Activated CD8-positive, alpha-beta memory T cell treated with anti-CD3 and anti-CD28 coated beads for 4 hours (primary cell): ENCODE data around the gene PRTFDC1.

Source experiments
- DNase-seq, 2 donors: peaks; one replicate each; pipeline ENCODE4 v3.0.0-alpha.2; 2020; ENCODE audit warnings: low read depth in 2 of 2

The PRTFDC1 gene

DNA sequence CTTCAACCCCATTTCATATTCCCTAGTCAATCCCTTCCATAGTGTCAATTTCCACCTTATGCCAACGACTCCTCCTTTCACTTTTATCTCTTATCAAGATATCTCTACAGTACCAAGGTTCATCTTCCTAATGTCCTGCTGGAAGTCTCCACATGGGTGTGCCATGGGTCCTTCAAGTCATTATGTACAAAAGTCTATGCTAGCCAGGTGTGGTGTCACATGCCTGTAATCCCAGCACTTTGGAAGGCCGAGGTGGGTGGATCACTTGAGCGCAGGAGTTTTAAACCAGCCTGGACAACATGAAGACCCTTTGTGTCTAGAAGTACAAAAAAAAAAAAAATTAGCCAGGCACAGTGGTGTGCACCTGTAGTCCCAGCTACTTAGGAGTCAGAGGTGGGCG is 47.6 kb downstream of the PRTFDC1 start:
- no peak for DNase-seq

DNA sequence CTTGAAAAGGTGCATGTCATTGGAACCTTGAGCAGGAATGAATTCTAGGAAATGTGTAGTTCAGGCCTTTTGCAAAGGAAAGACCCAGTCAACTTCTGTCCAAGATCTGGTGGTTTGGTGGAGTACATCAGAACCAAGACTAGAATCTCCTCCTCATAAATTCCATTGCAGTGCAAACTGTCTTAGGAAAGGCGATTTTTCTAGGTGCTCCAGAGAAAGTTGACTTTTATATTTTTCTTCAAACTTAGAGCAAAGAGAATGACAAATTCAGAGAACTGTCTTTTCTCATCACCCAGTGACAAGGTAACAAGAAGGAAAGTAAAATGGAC is 50.0 kb downstream of the PRTFDC1 start:
- no peak for DNase-seq

DNA sequence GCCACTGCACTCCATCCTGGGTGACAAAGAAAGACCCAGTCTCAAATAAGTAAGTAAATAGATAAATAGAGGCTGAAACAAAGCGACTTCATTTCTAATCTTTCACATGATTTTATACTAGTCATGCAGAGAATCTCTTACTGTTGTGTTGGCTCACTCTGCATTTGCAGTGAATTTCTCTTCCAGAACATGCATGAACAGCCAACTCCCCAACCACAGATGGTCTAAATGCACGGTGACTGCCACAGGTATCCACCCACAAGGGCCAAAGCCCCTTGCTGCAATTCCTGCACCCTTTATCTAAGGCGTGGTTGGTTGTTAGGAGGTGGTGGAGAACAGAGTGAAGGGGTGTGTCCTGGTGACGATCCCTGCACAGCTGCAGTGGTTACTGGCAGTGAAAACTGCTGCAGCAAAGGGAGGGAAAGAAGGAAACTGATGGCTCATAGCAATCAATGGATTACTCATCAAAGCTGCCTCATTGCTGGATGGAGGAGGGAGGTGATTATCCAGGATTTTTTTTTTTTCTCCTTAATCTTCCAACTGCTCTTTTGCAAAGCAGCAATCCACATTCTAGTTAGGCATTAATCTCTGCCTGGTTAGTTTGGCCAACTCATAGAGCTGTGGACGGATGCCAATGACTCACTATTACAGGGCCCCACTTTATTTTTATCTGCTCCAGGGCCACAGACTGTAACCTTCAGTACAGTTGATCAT is 50.6 kb downstream of the PRTFDC1 start:
- no peak for DNase-seq

DNA sequence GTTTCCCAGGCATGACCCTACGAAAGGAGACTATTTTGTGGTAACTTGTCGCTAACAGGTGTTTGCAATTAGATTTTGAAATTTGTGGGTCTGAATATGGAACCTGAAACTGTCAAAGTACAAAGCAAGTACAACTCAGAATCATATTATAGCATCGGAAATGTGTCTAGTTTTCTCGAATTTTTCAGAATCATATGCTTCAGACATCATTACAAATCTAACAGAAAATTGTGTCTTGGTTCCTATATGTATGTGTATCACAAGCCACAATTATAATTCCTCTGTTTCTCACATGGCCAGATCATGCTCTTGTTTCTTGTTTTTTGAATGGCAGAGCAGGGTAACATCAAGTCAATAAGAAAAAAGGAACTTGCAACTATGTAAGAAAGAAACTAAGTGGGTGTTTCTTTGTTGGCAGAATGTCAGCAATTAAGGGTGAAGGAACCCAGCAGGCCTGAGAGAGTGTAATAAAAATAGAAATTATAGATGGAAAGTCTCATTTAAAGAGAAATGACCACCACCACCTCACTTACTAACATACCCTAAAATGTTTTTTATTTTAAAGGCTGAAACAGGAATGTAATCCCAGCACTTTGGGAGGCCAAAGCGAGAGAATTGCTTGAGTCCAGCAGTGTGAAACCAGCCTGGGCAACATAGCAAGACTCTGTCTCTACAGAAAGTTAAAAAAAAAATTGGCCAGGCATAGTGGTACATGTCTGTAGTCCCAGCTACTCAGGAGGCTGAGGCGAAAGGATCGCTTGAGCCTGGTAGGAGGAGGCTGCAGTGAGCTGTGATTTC is 51.3 kb downstream of the PRTFDC1 start:
- no peak for DNase-seq

DNA sequence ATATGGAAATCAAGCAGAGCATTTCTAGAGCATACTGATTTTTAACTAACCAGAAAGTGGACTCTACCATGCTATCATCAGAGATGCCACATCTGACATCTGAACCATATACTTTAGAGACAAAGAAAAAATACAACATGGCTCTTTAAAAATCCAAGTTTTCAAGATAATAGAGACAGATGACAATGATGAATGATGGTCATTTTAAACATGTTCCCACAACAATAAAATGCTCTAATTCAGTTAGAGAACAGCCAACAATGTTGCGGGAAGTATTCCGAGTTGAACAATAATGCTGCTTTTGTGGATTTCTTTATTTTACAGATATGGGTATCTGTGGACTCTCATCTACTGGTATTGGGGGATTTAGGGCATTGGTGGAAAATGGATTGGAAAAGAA is 52.8 kb downstream of the PRTFDC1 start:
- DNase-seq: no peak

DNA sequence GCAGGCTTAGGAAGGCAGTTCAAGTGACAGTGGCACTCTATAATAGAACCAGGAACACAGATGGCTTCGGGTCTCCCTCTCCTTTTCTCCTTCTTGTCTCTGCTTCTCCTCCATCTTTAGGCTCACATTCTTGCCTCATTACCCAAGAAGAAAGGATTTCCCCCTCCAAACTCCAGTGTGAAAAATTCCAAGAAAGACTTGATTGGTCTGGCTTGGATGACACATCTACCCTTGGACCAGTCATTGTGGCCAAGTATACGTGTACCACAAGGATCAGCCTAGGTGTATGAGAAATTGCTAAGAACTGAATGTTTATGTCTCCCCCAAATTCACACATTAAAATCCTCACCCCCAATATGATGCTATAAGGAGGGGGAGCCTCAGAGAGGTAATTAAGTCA is 53.9 kb downstream of the PRTFDC1 start:
- no peak for DNase-seq

DNA sequence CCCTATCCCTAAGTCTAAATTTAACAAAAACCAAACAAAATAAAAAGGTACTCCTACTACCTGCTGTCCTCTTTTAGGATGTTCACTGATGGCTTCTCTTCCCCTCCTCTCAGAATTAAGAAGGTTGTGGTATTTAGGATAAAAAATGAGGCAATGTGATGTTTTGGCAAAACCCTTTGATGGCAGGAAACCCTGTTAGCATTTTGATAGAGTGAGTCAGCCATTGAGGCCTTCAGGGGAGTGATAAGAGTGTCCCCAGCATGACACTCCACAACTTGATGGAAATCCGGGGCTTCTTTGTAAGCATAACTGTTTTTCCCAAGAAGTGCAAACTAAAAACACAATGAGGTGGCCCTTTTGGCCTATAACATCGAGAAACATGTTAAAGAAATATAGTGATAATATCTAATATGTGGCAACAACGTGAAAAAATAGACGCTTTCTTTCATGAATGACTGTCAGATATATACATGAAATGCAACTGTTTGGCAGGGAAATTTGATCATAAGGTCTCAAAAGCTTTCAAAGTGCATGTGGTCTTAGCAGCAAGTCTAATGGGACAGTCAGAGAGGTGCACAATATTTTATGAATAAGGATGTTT is 55.0 kb downstream of the PRTFDC1 start:
- DNase-seq: no peak

DNA sequence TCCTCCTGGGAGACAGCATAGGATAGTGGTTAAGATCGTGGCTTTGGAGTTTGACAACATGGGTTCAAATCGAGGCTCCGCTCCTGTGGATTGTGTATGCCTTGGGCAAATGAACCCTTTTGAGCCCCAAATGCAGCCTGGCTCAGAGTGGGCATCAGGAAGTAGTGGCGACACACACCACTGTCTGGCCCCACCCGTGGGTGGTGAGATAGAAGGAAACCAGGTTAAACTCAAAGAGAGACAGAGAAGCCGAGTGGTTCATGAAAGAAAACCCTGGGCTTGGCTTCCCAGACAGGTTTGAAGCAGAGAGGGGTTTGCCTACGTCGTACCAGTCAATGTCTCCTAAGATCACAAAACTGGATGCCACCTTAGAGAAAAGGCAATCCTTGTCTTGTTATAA is 57.7 kb downstream of the PRTFDC1 start:
- no peak for DNase-seq

DNA sequence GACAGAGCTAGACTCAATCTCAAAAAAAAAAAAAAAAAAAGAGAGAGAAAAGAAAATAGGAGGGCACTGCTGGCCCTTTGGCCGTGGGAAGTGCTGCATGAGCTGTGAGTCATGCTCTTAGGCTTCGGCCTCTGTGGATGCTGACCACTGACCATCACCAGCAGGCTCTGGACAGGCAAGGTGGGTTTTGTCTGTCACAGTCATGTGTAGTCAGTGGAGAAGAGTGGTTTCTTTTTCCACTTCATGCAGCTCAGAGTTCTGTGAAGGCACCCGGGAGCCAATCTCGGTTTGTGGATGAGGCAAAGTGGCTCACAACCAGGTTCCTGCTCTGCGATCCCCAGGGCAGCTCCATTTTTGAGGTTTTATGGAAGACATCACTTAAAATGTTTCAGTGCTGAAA is 58.1 kb downstream of the PRTFDC1 start:
- no peak for DNase-seq

DNA sequence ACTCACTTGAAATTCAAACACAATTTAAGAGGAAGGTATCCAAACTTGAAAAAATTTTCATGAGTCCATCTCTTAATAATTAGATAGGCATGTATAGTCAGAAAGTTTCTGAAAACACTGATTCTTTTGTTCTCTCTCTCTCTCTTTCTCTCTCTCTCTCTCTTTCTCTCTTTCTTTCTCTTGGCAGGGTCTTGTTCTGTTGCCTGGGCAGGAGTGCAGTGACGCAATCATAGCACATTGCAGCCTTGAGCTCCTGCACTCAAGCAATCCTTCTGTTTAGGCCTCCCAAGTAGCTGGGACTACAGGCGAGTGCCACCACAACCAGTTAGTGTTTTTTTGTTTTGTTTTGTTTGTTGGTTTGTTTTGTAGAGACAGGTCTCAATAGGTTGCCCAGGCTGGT is 59.3 kb downstream of the PRTFDC1 start:
- DNase-seq: no peak

DNA sequence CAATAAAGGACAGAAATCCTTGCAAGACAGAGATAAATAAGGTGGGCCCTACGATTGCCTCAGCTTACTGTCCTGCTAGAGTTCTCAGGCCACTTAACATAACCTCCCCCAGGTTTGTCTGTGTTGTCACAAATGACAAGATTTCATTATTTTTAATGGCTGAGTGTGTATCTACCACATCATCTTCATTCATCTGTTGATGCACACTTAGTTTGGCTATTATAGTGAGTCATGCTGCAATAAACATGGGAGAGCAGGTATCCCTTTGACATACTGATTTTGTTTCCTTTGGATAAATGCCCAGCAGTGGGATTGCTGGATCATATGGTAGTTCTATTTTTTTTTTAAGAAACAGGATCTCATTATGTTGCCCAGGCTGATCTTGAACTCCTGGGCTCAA is 60.6 kb downstream of the PRTFDC1 start:
- no peak for DNase-seq

DNA sequence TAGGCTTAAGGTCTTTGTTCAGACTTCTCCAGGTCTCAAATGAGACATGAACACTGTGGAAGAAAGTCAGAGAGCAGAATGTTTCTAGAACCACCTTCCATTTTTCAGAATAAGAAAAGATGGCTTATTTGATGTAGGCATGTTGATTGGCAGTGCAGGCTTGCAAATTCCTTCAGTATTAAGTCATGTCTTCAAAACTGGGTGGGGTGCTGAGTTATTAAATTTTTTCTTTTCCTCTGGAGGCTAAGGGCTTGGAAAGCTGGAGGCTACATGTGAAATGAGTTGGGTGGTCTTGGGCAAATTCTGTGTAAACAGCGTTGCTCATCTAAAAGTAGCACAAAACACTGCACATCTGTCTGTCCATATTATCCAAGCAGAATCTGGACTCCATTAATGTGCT is 62.8 kb downstream of the PRTFDC1 start:
- DNase-seq: no peak

DNA sequence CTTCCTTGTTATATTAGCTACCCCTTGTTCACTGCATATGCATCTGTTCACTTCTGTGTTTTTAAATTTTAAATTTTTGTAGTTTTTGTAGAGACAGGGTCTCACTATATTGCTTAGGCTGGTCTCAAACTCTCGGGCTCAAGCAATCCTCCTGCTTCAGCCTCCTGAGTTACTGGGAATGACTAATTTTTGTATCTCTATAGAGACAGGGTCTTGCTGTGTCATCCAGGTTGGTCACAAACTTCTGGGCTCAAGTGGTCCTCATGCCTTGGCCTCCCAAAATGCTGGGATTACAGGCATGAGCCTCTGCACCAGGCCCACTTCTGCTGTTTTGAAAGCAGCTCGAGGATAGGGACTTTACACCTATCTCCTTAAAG is 64.6 kb downstream of the PRTFDC1 start:
- DNase-seq: no peak

DNA sequence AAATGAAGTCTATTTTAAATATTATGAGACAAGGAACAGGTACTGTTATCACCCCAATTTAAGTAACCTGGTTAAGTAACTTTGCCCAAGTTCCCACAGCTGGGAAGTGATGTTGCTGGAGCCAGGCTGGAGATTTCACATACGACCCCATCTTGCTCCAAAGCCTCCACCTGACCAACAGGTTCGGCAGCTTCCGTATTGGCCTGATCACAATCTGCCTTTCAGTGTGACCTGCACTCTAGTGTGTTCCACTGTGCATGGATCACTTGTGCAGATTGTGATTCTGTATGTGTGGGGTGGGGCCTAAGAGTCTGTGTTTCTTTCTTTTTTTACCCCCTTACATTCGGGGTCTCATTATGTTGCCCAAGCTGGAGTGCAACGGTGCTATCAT is 66.1 kb downstream of the PRTFDC1 start:
- no peak for DNase-seq

DNA sequence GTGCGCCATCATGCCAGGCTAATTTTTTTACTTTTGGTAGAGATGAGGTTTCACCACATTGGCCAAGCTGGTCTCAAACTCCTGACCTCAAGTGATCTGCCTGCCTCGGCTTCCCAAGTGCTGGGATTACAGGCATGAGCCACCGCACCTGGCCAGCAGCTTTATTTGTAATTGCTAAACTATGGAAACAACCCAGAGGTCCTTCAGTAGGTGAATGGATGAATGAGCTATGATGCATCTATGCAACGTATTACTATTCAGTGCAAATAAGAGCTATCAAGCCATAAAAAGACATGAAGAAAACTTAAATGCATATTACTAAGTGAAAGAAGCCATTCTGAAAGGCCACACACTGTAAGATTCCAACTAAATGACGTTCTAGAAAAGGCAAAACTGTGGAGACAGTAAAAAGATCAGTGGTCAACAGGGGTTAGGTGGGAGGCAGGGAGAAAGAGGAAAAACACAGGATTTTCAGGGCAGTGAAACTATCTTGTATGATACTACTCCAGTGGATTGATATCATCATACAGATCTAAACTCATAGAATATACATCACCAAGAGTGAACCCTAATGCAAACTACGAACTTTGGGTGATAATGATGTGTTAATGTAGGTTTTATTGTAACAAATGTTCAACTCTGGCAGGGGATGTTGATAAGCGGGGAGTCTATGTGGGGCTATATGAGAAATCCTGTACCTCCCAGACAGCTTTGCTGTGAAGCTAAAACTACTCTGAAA is 66.7 kb downstream of the PRTFDC1 start:
- no peak for DNase-seq

DNA sequence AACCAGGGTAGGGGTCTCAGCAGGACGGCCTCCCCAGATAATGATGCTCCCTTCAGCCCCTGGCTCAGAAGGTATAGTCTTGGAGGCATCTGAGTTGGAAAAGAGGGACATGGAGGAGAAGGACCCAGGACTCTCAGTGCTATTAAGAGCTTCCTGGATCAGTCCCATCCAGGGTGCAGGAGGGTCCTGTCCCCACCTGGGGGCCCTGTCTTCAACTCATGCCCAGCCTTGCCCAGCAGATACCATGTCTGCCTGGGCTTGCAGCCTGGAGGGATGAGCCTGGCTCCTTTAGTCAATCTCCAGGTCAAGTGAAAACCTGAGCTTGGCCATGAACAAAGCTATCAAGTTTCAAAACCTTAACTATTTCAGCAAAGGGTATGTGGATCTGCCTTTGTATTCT is 67.6 kb downstream of the PRTFDC1 start:
- DNase-seq: no peak

DNA sequence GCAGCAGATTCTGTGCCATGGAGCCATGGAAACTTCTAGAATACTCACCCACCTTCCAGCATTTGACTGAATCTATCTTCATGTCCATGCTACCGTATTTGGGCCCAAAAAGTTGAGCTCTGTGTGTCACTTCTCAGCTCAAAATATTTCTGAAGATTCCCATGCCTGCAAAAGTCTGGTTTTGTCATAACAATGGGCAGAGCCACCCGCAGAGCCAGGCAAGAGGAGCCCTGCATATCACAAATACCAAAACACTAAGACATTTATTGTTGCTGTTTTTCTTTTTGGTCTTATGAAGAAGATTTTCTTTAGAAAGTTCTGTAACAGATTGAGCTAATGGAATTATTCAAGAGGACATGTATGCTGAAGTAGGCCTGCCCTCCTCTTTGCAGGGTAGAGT is 68.1 kb downstream of the PRTFDC1 start:
- no peak for DNase-seq

DNA sequence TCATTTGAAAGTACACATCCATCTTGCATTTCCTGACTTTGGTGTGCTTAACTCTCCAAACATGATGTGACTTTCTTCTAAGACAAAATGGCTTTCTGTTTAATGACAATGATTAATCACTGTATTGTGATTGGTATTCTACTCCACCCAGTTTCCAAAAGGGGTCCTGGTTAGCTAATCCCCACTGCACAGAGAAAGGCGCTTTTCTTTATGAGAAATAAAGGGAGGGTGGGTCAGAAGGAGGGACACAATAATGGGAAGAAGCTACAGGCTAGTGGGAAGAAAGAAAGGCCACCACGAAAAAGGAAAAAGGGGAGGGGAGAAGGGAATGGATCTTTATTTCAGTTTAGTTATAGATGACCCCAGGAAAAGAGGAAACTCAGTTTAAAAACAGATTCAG is 69.2 kb downstream of the PRTFDC1 start:
- DNase-seq: no peak

DNA sequence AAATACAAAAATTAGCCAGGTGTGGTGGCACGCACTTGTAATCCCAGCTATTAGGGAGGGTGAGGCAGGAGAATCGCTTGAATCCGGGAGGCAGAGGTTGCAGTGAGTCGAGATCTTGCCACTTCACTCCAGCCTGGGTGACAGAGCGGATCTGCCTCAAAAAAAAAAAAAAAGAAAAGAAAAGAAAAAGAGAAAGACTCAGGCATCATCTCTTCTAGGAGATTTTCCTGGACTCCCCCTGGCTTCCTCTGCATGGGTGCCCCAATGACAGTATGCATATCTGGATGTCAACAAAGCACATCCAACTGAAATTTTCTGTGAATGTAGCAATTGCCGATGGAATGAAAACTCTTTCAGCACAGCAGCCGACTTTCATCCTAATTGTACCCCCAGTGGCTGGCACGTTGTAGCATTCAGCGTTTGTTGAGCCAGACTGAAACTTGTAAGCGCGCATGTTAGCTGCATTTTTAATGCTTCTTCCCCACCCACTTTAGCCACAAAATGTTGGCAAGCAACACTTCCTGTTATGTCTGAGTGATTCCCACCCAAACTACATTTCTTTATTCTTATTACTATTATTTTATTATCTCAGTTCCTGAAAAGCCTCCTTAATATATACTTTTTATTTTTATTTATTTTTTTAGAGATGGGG is 70.2 kb downstream of the PRTFDC1 start:
- DNase-seq: no peak

DNA sequence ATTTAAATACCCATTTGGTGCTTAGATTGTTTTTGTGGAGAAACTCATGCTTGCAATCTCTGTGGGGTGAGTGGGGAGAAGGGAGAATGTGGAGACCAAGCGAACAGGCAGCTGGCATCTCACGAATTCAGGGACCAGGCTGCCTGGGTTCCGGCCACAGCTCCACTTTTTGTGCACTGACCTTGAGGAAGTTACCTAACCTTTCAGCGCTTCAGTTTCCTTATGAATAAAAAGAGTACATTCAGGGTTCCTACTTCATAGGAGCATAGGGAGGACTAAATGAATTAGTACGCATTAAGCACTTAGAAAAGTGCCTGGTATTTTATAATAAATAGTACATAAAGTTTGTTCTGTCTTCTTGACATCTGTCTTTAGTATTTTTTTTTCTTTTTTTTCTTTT is 72.5 kb downstream of the PRTFDC1 start:
- DNase-seq: no peak

DNA sequence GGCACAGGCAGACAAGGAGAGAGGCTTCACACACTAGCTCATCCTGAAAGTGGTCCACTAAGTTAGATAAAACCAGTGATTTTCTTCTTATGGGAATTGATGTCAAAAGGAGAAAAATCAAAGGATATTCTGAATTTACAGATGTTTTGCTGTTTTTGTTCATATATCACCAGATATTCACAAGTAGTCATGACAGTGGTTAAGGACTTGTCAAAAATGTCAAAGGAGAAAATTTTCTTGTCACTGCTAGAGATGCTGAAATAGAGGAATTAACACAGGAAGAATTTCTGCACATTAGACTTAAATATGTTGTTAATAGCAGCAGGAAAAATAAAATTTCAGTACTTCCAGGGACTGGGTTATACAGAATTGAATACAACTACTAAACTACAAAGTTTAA is 78.3 kb downstream of the PRTFDC1 start:
- DNase-seq: no peak

DNA sequence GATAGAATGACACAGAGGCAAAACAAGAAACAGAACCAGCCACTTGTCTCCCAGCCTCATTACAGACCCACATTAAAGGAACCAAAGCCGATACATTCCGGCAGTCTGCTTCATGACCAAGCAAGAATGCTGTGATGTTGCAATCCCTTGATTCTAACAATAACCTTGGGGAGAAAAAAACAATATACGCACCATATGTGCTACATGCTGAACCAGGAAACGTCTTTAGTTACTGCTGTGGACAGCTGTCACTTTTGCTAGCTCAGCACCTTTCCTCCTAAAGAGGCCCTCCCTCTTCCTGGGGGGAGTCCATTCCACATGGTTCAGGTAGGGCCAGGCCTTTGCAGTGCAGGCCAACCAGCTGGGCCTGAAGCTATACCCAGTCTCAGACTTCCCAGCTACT is 79.1 kb downstream of the PRTFDC1 start:
- no peak for DNase-seq
